IMR-90 (cell line): Measurements from ENCODE around the gene ARFGAP2. TPM values are rescaled to one million over a fixed set of nuclear protein-coding genes. Genes with fewer than 3 reads are reported as not detected.

Source experiments
- ATAC-seq: fragments of 200-7000 bp; cut with Tn5 transposase; 2 replicates; pipeline ENCODE4 v1.9.1; 2020; ENCODE audit warnings: low read depth, mild to moderate bottlenecking, moderate library complexity
- Bru-seq: library from RNA; stranded (reverse); fragments of 400-500 nt; gene quantifications from one replicate; lab custom pipeline; 2021; lab: Mats Ljungman, UMichigan
- BruChase-seq, 2 experiments: library from RNA; stranded (reverse); fragments of 400-500 nt; gene quantifications; one replicate each; lab custom pipeline; 2021; lab: Mats Ljungman, UMichigan
- BruUV-seq: library from RNA; stranded (reverse); fragments of 400-500 nt; replicated peaks from 2 replicates; lab custom pipeline; 2021; lab: Mats Ljungman, UMichigan
- CTCF ChIA-PET: fragments of 300-600 bp; formaldehyde crosslinking; extraction: SDS; loops from one replicate; lab custom pipeline; 2021; ENCODE audit warnings: antibody characterized with exemption; lab: Yijun Ruan, JAX
- POLR2A ChIA-PET: fragments of 300-600 bp; sonication (Branson Sonifier 250); formaldehyde crosslinking; loops from one replicate; lab custom pipeline; 2022; ENCODE audit warnings: antibody characterized with exemption; ENCODE audit not compliant: unreplicated experiment; lab: Charles Lee
- DNase-seq: peaks from one replicate; pipeline ENCODE4 v3.0.0; 2013
- H2AFZ ChIP-seq: replicated peaks from 2 replicates; pipeline ENCODE3; 2013; ENCODE audit warnings: low read length, mild to moderate bottlenecking; ENCODE audit not compliant: poor library complexity
- H2AK5ac ChIP-seq: 2 replicates; pipeline ENCODE4 v1.6.1; 2013; ENCODE audit warnings: low read depth, low read length, inconsistent platforms
- H2AK9ac ChIP-seq: replicated peaks from 2 replicates; pipeline ENCODE3; 2013; ENCODE audit warnings: mild to moderate bottlenecking, low read depth, low read length, moderate library complexity; ENCODE audit not compliant: poor library complexity
- H2BK120ac ChIP-seq: 2 replicates; pipeline ENCODE4 v1.6.1; 2013; ENCODE audit warnings: low read depth, low read length, inconsistent platforms
- H2BK15ac ChIP-seq: 3 replicates; pipeline ENCODE4 v1.6.1; 2013; ENCODE audit warnings: low read depth, low read length, inconsistent platforms
- H2BK20ac ChIP-seq: 2 replicates; pipeline ENCODE4 v1.6.1; 2013; ENCODE audit warnings: low read depth, mild to moderate bottlenecking, inconsistent platforms, low read length, moderate library complexity
- H2BK5ac ChIP-seq: 2 replicates; pipeline ENCODE4 v1.6.1; 2013; ENCODE audit warnings: mild to moderate bottlenecking, low read depth, low read length, inconsistent platforms; ENCODE audit not compliant: poor library complexity, severe bottlenecking
- H3K14ac ChIP-seq: replicated peaks from 2 replicates; pipeline ENCODE4 v1.6.1; 2013; ENCODE audit warnings: low read depth, low read length, inconsistent platforms
- H3K18ac ChIP-seq: 2 replicates; pipeline ENCODE4 v1.6.1; 2013; ENCODE audit warnings: low read depth, low read length, control low read depth
- H3K23ac ChIP-seq: 2 replicates; pipeline ENCODE4 v1.6.1; 2013; ENCODE audit warnings: low read depth, low read length, inconsistent platforms
- H3K27ac ChIP-seq: 2 replicates; pipeline ENCODE4 v1.5.1; 2013; ENCODE audit warnings: mild to moderate bottlenecking, control low read depth, low read length; ENCODE audit not compliant: insufficient read depth
- H3K27me3 ChIP-seq: 2 replicates; pipeline ENCODE4 v1.6.1; 2013; ENCODE audit warnings: low read length; ENCODE audit not compliant: control insufficient read depth, insufficient read depth
- H3K36me3 ChIP-seq: 2 replicates; pipeline ENCODE4 v1.6.1; 2013; ENCODE audit warnings: low read length, mixed read lengths; ENCODE audit not compliant: control insufficient read depth, insufficient read depth
- H3K4ac ChIP-seq: 2 replicates; pipeline ENCODE4 v1.6.1; 2013; ENCODE audit warnings: low read depth, low read length, inconsistent platforms
- H3K4me1 ChIP-seq: 2 replicates; pipeline ENCODE4 v1.6.1; 2013; ENCODE audit warnings: low read length, mixed read lengths; ENCODE audit not compliant: control insufficient read depth, insufficient read depth
- H3K4me2 ChIP-seq: 2 replicates; pipeline ENCODE4 v1.6.1; 2013; ENCODE audit warnings: low read depth, mild to moderate bottlenecking, control low read depth, low read length, moderate library complexity
- H3K4me3 ChIP-seq: 2 replicates; pipeline ENCODE4 v1.5.1; 2013; ENCODE audit warnings: low read depth, mild to moderate bottlenecking, control low read depth, low read length, moderate library complexity; ENCODE audit not compliant: insufficient read depth
- H3K56ac ChIP-seq: 2 replicates; pipeline ENCODE4 v1.6.1; 2013; ENCODE audit warnings: low read length, inconsistent platforms; ENCODE audit not compliant: insufficient read depth; ENCODE audit errors: extremely low read depth
- H3K79me1 ChIP-seq, 2 experiments: 2 replicates each; pipeline ENCODE4 v1.6.1; 2013; ENCODE audit warnings: low read length in 2 of 2, inconsistent platforms in 1 of 2, low read depth in 1 of 2
- H3K9ac ChIP-seq: 2 replicates; pipeline ENCODE4 v1.6.1; 2013; ENCODE audit warnings: low read depth, low read length, control low read depth
- H3K9me1 ChIP-seq: 2 replicates; pipeline ENCODE4 v1.6.1; 2013; ENCODE audit warnings: low read length, inconsistent platforms; ENCODE audit not compliant: insufficient read depth
- H3K9me3 ChIP-seq: 2 replicates; pipeline ENCODE4 v1.6.1; 2013; ENCODE audit warnings: low read length; ENCODE audit not compliant: control insufficient read depth, insufficient read depth
- H4K20me1 ChIP-seq: 2 replicates; pipeline ENCODE4 v1.6.1; 2013; ENCODE audit warnings: low read length, inconsistent platforms; ENCODE audit not compliant: insufficient read depth
- H4K5ac ChIP-seq: 2 replicates; pipeline ENCODE4 v1.6.1; 2013; ENCODE audit warnings: mild to moderate bottlenecking, low read depth, low read length, control low read depth
- H4K8ac ChIP-seq, 2 experiments: 2 replicates each; pipeline ENCODE4 v1.6.1; 2013; ENCODE audit warnings: low read depth in 2 of 2, low read length in 2 of 2, control low read depth in 1 of 2, inconsistent platforms in 1 of 2
- H4K91ac ChIP-seq: 2 replicates; pipeline ENCODE4 v1.6.1; 2013; ENCODE audit warnings: low read depth, low read length, inconsistent platforms; ENCODE audit not compliant: insufficient read depth
- BHLHE40 ChIP-seq: fragments of 150-350 bp; IDR thresholded peaks from 2 replicates; pipeline ENCODE4 v1.6.1; 2016; ENCODE audit warnings: mild to moderate bottlenecking, low read depth, low read length
- CEBPB ChIP-seq: IDR thresholded peaks from 2 replicates; pipeline ENCODE4 v1.6.1; 2012; ENCODE audit warnings: low read depth, low read length, improper control_type of control experiment
- CHD1 ChIP-seq: IDR thresholded peaks from 2 replicates; pipeline ENCODE4 v1.6.1; 2012; ENCODE audit warnings: low read depth, low read length, improper control_type of control experiment
- CTCF ChIP-seq: conservative IDR thresholded peaks from 2 replicates; pipeline ENCODE4 v1.5.1; 2012; ENCODE audit warnings: mild to moderate bottlenecking, low read depth, low read length, improper control_type of control experiment
- MAZ ChIP-seq: IDR thresholded peaks from 2 replicates; pipeline ENCODE4 v1.6.1; 2012; ENCODE audit warnings: low read depth, mild to moderate bottlenecking, low read length, improper control_type of control experiment, moderate library complexity, borderline replicate concordance
- NFE2L2 ChIP-seq: fragments of 150-350 bp; IDR thresholded peaks from 2 replicates; pipeline ENCODE4 v1.6.1; 2016; ENCODE audit warnings: low read depth, mild to moderate bottlenecking, low read length
- POLR2A ChIP-seq: IDR thresholded peaks from 2 replicates; pipeline ENCODE4 v1.6.1; 2012; ENCODE audit warnings: mild to moderate bottlenecking, low read depth, low read length
- SMC3 ChIP-seq: fragments of 150-350 bp; IDR thresholded peaks from 2 replicates; pipeline ENCODE4 v1.6.1; 2016; ENCODE audit warnings: low read depth, mild to moderate bottlenecking, antibody characterized with exemption, low read length, moderate library complexity
- WGBS, 2 experiments: methylation state at CpG; one replicate each; pipeline versions ENCODE4 v1.1.5 to v1.1.7; 2013; ENCODE audit warnings: missing lambda C conversion rate in 2 of 2; ENCODE audit not compliant: insufficient read length in 1 of 2; ENCODE audit errors: extremely low coverage in 2 of 2; 5-methylcytosine and 5-hydroxymethylcytosine counted together
- dilution Hi-C: fragments of 300-500 bp; cut with HindIII; formaldehyde crosslinking; loops from one replicate; pipeline ENCODE4 v1.14.3; 2018; ENCODE audit warnings: low sequenced_read_pairs; ENCODE audit not compliant: unreplicated experiment
- in situ Hi-C: fragments of 300-500 bp; cut with MboI; formaldehyde crosslinking; loops from 3 replicates; pipeline ENCODE4 v1.14.3; 2019; ENCODE audit warnings: low sequenced_read_pairs, inconsistent platforms, mixed read lengths
- intact Hi-C: fragments of 100-400 bp; cut with micrococcal nuclease; formaldehyde crosslinking; loops from 2 replicates; pipeline ENCODE4 v1.10.0; 2022
- long read RNA-seq: library from polyadenylated mRNA; unstranded; transcript quantifications from one replicate; pipeline ENCODE4 v2.0.0, GENCODE V29; 2021; ENCODE audit not compliant: unreplicated experiment
- polyA plus RNA-seq, 3 experiments: library from polyadenylated mRNA; depleted of rRNA; stranded (reverse); fragments of >200 nt; gene quantifications; 2 replicates each; pipeline ENCODE4 v1.2.3, GENCODE V29; 2012; ENCODE audit warnings: low replicate concordance in 1 of 3
- total RNA-seq: library from RNA; depleted of rRNA; stranded (reverse); fragments of >200 nt; gene quantifications from 2 replicates; pipeline ENCODE4 v1.2.3, GENCODE V29; 2012; rRNA removed
- TF ChIP-seq, protein P1 (sequence below): fragments of 150-350 bp; IDR thresholded peaks from 2 replicates; pipeline ENCODE4 v1.6.1; 2016; ENCODE audit warnings: low read depth, mild to moderate bottlenecking, low read length, moderate library complexity, borderline replicate concordance

Gene ARFGAP2
- total RNA-seq (87.8 and 114 TPM in 2 replicates), polyA plus RNA-seq (2012; rRNA removed) (35.1 and 54.7 TPM in 2 replicates), Bru-seq, nascent RNA (percentile 86 among the genes with signal in this experiment), BruChase-seq, experiment 1, labeled RNA remaining after a 6-hour chase (percentile 89 among the genes with signal in this experiment), BruChase-seq, experiment 2, labeled RNA remaining after a 2-hour chase (percentile 90 among the genes with signal in this experiment)
- polyA plus RNA-seq (2012; cell fraction: cytosol; rRNA removed): 39.1 and 42.9 TPM in 2 replicates
- 145 and 146 TPM in 2 replicates for polyA plus RNA-seq (2012; cell fraction: nucleus; rRNA removed; ENCODE audit: low replicate concordance)
- long read RNA-seq, transcript ARFGAP2-205 (16 exons, 2,976 nt): major isoform, 47 of 91 reads
- long read RNA-seq, partial matches to known transcripts: 12 of 91 reads
- long read RNA-seq, other reads (novel, unspliced or antisense): 32 of 91 reads

GRCh38 chr11:47176328-47177228 is at the start of gene ARFGAP2:
ARFGAP2 (minus strand) TSS chr11:47176879; CDS start chr11:47176853, 26 bp downstream.
- Histone ChIP-seq H3K14ac (peak within 1 kb of the TSS; percentile 98), H3K9me1 (0 out of 2 replicates have a peak, but pooled peaks cover 3% of the 10 kb centered on the region), H4K8ac (peak within 1 kb of the TSS; percentile 97 to 98), H3K36me3 (peaks cover 48% of the 10 kb centered on the region), H2BK15ac (no peak within 1 kb of the TSS), H3K4me3 (peak within 1 kb of the TSS; percentile 92), H2AFZ (peak within 1 kb of the TSS; percentile 98), H3K79me1 (peaks cover 17 to 56% of the 10 kb centered on the region in 2 experiments), H2AK5ac (peak within 1 kb of the TSS; percentile 98), H3K9me3 (no peaks in the 10 kb centered on the region), H3K27me3 (no peaks in the 10 kb centered on the region), H3K9ac (peak within 1 kb of the TSS; percentile 97), H2AK9ac (peak within 1 kb of the TSS; percentile 100), H4K5ac (peak within 1 kb of the TSS; percentile 86), H4K91ac (peak within 1 kb of the TSS; percentile 92), H3K56ac (peak within 1 kb of the TSS; percentile 93), H2BK120ac (peak within 1 kb of the TSS; percentile 79), H3K4me2 (peak within 1 kb of the TSS; percentile 99), H3K27ac (peak within 1 kb of the TSS; percentile 97), H4K20me1 (peaks cover 13% of the 10 kb centered on the region; the same call in 1 of the 2 replicates), H2BK5ac (peak within 1 kb of the TSS; percentile 87), H2BK20ac (no peak within 1 kb of the TSS; the same call in 1 of the 2 replicates), H3K4ac (peak within 1 kb of the TSS; percentile 98), H3K4me1 (peaks cover 9% of the 10 kb centered on the region), H3K18ac (peak within 1 kb of the TSS; percentile 77), H3K23ac (peak within 1 kb of the TSS; percentile 96)
- ATAC-seq: peak; percentile 97
- no TSS peak for BruUV-seq
- intact Hi-C loops: loop anchor here (1.0 to 2.0 kb wide), 4 partner anchors 58 to 179 kb away; no protein-coding TSS in a partner anchor
- 1% methylated on average over 25 of the region's 89 CpGs; no CpG with 5 or more reads in 1 of the 2 experiments for WGBS, 2 experiments
- in situ Hi-C loops: loop anchor here (5.0 kb wide), 1 partner anchor 86 kb away; no protein-coding TSS in a partner anchor
- ChIA-PET CTCF (interaction anchor here (0.5 to 1.5 kb wide), 3 partner anchors 54 to 96 kb away, joined by 3 to 6 read pairs (median 5); no protein-coding TSS in a partner anchor), POLR2A (no interaction called here)
- DNase-seq: peak; percentile 94
- no peak for TF ChIP-seq BHLHE40
- no peak for TF ChIP-seq CEBPB
- peak; percentile 81; the same call in 1 of the 2 replicates for TF ChIP-seq MAZ
- TF ChIP-seq SMC3: no peak
- no peak for TF ChIP-seq NFE2L2
- TF ChIP-seq, protein P1, sequence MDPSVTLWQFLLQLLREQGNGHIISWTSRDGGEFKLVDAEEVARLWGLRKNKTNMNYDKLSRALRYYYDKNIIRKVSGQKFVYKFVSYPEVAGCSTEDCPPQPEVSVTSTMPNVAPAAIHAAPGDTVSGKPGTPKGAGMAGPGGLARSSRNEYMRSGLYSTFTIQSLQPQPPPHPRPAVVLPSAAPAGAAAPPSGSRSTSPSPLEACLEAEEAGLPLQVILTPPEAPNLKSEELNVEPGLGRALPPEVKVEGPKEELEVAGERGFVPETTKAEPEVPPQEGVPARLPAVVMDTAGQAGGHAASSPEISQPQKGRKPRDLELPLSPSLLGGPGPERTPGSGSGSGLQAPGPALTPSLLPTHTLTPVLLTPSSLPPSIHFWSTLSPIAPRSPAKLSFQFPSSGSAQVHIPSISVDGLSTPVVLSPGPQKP: no peak
- peak; percentile 72; the same call in 1 of the 2 replicates for TF ChIP-seq POLR2A
- no peak for TF ChIP-seq CTCF
- 0 out of 2 replicates have a peak, but pooled peaks have one; percentile 58 for TF ChIP-seq CHD1
- dilution Hi-C loops: no loop called here
